Measurements from ENCODE around the gene ZDHHC12.

Gene ZDHHC12

GRCh38 chr9:128723866-128724743, at the start of gene ZDHHC12:
Gene ZDHHC12, minus strand, starts transcription at chr9:128724127. Its CDS starts 34 bp downstream, at chr9:128724093.
- DNase-seq = peak; percentile 100

GRCh38 chr9:128773049-128773448, 49.1 kb upstream of the ZDHHC12 start:
- no peak for DNase-seq

DNA sequence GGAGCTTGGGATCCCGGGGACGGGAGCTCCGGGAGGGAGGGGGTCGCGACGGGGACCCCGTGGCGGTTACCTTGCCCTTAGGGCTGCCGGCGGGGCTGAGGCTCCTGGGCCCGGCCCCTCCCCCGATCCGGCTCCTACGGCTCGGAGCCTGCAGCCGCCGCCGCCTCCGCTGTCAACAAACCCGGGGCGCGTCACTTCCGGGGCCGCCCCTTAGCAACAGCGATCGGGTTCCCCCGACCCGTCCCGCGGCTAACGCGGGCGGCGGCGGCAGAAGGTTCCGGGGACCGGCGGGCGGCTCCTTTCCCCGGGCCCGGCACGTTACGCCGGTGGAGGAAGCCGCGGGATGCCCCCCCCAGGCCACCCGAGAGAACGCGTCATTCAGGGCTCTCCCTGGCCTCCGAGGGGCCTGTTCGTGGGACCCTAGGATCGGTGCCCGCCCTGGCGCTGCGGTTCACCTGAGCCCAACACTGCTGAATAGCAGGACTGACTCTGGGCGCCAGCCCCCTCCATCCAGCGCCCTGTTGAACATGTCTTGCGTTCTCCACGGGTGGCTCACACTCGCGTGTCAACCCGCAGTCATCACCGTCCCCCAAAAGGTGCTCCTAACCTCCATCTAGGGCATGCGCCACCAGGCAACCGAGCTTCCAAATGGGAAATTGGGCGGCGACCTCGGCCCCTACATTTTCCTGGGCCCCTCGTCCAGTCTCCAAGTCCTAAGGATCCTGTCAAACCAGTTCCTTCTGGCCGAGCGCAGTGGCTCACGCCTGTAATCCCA, 48.0 kb upstream of the ZDHHC12 start, which contains the start of gene ZER1:
Gene ZER1 (minus strand): TSS at position 183 of the 775 bp plus-strand sequence. CDS start 16,362 bp downstream, outside the sequence.
- peak; percentile 93 to 94 for DNase-seq

GRCh38 chr9:128771094-128771721, 47.3 kb upstream of the ZDHHC12 start:
- no peak for DNase-seq

- DNase-seq = no peak
Measured at GRCh38 chr9:128770286-128771030, 46.5 kb upstream of the ZDHHC12 start.

- no peak for DNase-seq
Measured at GRCh38 chr9:128768606-128769005, 44.7 kb upstream of the ZDHHC12 start.

GRCh38 chr9:128765499-128765898, 41.6 kb upstream of the ZDHHC12 start:
- no peak for DNase-seq

DNA sequence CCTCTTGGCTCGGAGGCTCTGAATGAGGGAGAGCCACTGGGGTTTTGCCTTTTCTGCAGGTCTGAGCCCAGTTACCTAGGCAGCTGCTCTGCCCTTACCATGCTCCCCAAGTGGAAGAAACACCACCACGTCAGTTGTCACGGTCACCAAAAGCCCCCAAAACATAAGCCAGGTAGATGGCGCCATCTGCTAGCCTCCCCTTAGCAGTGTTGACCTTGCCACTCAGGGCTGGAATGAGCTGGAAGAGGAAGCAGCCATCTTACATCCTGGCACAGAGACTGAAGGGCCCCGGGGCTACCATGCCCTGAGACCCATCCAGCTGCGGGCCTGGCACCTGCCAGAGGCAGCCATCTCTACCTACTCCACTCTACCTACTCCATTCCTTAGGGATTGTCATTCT, 40.4 kb upstream of the ZDHHC12 start:
- no peak for DNase-seq

GRCh38 chr9:128762671-128763449, 38.9 kb upstream of the ZDHHC12 start:
- no peak for DNase-seq

DNA sequence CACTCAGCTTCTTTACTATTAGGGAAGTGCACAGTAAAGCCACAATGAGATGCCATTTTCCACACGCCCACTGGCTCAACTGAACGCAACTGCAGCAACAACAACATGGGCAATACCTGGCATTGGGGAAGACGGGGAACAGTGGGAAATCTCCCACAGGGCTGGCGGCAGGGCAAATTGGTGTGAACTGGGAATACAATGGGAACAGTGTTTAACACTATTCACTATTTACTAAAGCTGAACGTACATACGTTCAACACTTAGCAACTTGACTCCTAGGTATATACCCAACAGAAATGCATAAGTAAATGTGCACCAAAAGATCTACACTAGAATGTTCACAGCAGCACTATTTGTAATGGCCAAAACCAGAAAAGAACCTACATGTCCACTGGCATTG, 33.7 kb upstream of the ZDHHC12 start:
- DNase-seq = no peak

DNA sequence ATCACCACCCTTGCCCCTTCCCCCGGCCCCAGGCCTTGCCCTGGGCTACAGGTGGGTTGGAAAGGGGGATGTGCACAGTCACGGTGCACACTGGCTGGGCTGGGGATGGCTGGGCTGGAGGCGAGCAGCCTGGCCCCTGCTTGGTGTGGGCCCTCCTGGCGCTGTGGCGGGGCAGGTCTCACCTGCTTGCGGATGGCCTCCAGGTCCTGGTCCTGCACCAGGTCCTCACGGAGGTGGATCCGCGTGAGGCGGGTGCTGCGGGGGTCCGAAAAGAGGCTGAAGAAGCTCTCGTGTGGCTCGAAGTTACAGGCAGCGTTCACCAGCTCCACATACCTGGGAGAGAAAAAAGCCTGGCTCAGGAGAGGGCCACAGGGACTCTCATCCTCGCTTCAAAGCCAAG, 29.7 kb upstream of the ZDHHC12 start:
- no peak for DNase-seq

- DNase-seq = no peak
Measured at GRCh38 chr9:128750926-128751595, 27.1 kb upstream of the ZDHHC12 start.

- DNase-seq = no peak
Measured at GRCh38 chr9:128747241-128747640, 23.3 kb upstream of the ZDHHC12 start.

DNA sequence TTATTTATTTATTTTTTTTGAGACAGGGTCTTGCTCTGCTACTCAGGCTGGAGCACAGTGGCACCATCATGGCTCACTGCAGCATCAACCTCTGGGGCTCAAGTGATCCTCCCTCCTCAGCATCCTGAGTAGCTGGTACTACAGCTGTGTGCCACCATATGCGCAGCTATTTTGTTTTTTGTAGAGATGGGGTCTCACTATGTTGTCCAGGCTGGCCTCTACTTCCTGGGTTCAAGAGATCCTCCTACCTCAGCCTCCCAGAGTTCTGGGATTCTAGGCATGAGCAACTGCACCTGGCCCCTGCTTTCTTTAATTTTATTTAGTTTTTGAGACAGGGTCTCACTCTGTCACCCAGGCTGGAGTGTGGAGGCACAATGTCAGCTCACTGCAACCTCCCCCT, 19.5 kb upstream of the ZDHHC12 start:
- DNase-seq = no peak

GRCh38 chr9:128742401-128742800, 18.5 kb upstream of the ZDHHC12 start:
- no peak for DNase-seq

GRCh38 chr9:128735373-128735772, 11.4 kb upstream of the ZDHHC12 start:
- DNase-seq = no peak

DNA sequence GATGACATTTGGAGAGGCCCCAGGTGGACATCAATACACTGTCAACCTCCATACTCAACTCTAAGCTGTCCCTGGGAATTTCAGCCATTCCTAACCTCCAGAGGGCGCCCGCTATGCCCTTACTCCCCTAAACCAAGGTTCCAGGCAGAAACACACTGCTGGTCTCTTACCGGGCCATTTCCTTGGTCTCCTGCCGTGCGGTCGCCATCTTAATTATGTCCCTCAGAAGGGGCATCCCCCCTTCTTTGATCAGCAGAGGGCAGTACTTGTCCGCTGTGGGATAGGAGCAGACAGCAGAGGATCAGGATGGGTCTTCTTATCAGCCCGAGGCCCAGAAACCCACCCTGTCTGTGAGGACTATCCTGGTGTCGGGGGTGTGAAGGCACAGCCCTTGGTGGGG, 9.3 kb upstream of the ZDHHC12 start:
- DNase-seq = peak; percentile 34 to 35

GRCh38 chr9:128732576-128732975, 8.6 kb upstream of the ZDHHC12 start:
- no peak for DNase-seq

DNA sequence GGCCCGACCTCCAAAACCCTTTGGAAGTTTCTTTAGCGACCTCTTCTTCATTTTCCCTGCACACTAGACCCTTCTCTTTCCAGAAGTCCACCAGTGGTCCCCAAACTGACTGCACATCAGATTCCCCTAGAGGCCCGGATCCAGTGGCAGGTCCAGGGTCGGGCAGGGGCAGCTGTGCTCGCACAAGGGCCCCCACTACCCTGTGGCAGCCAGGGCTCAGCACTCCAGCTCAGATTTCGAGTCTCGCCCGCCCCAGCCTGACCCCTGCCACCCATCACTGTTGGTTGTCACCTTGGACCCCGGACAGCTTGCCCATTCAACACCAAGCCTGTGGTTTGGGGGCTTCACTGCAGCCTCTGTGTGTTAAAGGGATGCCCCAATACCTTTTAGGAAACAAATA, 7.8 kb upstream of the ZDHHC12 start:
- no peak for DNase-seq

DNA sequence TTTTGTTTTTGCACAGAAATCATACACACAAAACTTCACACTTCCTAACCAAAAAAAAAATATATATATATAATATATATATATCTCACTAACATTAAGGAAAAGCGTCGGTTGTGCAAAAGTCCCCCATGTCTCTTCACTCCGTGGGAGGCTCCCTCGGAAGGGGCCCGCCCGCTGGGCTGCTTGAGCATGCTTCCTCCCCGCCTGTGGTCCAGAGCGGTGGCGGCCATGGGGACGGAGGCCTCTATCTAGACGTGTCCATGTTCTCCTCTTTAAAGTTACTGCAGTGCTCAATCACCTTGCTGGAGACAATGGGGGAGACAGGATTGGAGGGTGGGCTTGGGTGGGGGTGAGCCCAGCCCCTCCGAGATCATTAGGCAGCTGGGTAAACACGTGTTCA, 7.2 kb upstream of the ZDHHC12 start:
- DNase-seq = no peak
